HTR-8/SVneo (cell line): ENCODE measurements around the gene PPP1R13B.

Experiments
- DNase-seq: peaks from one replicate; pipeline ENCODE4 v3.0.0; 2011; ENCODE audit warnings: low spot score, mixed read lengths; ENCODE audit not compliant: insufficient read length
- FAIRE-seq: peaks from 2 replicates; lab custom pipeline; 2011; peaks lifted over from hg19 to GRCh38; lab: Jason Lieb, UNC

Gene PPP1R13B

DNA sequence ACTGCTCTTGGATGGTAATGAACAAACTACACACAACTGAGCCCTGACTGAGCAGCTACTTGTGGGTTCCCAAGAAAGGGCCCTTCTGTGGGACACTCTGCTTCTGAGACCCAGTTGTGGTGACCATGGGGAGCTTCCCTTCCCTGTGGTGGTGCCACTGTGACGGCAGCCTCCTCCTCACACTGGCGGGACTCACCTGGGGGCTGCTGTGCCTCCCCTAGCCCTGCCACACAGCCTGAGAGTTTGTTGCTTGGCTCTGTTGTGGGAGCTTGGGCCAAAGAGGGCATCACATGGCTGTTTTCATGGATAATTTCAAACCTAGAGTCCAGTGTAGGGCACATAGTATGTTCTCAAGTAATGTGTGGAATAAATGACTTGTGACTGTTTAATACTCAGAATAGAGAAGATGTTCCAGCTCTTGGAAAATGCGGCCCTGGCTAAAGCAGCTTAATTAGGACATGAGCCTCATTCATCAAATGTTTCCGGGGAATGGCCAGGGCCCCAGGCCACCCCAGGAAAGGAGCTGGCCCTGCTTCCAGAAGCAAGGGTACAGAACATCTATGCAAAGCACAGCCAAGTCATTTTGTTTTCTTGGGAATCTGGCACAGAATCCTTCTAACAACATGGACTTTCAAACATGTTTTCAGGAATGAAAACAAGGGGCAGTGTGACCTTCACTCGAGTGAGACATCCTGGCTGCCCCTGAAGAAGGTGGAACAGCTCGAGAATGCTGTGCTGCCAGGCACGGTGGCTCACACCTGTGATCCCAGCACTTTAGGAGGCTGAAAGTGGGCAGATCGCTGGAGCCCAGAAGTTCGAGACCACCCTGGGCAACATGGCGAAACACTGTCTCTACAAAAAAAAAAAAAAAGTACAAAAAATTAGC is 110.6 kb downstream of the PPP1R13B start:
- FAIRE-seq, result no peak
- no peak for DNase-seq

DNA sequence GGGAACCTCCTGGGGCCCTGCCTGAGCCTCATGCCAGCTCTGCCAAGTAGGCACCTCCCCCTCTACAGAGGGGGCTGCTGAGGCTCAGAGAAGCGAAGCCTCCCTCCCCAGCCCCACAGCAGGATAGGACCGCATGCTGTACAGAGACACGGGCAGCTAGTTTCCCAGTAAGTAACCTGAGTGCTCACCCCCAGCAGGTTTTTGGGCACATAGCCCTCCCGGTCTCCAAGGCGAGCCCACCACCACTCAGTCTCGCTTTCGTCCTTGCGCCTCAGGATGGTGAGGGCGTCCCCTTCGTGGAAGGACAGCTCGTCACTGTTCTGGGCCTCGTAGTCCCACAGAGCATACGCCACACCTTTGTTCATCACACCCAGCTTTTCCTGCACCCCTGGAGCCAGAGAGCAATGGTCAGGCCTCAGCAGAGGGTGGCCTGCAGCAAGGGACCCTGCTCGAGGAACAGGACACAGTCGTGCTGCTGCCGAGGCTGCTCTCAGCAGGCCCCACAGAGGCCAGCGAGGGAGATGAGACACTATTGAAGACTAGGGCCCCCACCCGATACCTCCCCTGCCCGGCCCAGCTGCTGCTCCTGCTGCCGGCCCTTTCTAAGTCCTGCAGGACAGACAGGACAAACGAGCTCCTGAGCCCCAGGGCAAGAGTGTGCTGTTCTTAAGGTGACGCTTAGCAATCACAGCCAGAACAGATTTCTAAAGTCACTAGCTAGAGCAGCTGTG is 111.4 kb downstream of the PPP1R13B start:
- no peak for DNase-seq
- no peak for FAIRE-seq

DNA sequence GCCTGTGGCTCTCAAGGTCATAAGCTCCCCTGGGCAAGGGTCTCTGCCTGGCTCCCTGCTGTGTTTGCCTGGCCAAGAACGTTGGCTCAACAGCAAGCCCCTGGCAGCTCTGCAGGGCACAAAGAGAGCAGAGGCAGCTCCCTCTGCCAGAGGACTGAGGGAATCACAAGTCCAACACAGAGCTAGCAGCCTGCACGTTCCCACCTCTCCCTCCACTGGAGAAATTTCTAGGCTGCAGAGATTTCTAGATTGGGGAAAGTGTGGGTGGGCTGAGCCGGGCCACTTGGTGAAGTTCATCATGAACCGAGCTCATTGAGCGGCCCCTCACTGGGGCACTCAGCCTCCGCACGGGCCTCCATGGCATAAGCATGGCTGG is 111.9 kb downstream of the PPP1R13B start:
- DNase-seq (no peak), FAIRE-seq (no peak)

DNA sequence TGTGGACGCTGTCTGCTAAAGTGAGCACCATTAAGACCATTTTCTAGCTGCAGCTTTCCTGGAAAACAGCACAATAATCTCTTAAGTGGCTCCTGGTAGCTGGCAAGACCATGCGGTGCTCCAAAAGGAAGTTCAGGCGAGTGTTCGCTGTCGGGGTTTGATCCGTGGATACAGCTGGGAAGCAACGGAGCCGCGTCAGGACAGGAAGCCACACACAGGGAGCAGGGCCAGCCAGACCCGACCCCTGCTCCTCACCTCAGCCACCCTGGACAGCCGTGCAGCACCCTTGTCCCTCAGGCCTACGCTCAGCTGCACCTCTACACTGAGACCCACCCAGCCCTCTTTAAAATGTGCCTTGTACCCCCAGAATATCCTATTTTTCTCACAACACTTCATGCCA is 112.4 kb downstream of the PPP1R13B start:
- no peak for FAIRE-seq
- no peak for DNase-seq

DNA sequence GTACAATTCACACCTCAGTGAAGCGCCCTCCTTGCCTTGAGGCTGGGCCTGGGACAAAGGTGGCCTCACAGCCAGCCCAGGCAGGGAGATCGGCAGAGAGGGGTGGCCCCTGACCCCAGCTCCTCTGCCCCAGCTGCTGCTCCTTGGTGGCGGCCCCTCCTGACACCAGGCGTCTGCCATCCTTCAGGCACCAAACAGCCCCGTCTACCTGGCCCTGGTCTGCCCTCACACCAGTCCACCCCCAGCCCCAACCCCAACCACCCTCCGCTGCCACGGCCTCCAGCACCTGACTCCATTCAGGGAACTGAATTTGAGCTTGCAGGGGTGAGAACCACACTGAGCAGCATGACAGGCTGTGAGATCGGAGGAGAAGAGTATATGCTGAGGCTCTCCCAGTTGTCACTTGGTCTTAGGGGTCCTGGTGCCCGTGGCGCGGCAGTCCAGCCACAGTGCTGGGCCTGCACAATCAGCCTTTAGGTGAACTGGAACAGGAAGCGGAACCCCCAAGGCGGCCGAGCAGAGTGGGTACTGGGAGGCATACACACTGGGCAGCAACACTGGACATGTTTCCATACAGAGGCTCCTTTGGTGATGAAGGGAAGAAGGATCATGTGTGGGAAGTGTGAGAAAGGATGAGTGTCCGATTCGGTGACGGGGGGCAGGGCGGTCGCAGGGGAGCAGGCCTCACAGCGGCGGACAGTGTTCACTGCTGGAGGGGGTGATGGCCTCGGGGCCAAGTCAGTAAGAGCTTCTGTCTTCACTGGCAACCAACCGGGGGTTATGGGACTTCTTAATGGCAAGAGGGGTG is 113.1 kb downstream of the PPP1R13B start:
- no peak for FAIRE-seq
- DNase-seq, result no peak

DNA sequence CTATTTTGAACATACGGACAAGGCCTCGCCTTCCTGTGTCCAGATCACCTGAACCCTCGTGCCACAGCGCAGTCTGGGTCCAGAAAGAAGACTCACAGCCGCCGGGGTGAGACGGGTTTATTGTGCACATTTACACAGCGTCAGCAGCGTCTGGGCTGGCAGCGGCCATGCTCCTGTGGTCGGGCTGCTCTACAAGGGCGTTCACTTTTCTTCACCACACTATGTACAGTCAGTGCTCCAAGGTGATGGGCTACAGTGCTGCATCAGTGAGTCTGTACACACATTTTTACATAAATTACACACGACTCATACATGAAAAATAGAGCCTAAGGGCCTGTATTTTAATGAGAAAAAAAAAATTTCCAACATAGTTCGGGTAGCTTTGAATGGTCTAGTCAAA is 113.7 kb downstream of the PPP1R13B start:
- FAIRE-seq, result no peak
- no peak for DNase-seq

DNA sequence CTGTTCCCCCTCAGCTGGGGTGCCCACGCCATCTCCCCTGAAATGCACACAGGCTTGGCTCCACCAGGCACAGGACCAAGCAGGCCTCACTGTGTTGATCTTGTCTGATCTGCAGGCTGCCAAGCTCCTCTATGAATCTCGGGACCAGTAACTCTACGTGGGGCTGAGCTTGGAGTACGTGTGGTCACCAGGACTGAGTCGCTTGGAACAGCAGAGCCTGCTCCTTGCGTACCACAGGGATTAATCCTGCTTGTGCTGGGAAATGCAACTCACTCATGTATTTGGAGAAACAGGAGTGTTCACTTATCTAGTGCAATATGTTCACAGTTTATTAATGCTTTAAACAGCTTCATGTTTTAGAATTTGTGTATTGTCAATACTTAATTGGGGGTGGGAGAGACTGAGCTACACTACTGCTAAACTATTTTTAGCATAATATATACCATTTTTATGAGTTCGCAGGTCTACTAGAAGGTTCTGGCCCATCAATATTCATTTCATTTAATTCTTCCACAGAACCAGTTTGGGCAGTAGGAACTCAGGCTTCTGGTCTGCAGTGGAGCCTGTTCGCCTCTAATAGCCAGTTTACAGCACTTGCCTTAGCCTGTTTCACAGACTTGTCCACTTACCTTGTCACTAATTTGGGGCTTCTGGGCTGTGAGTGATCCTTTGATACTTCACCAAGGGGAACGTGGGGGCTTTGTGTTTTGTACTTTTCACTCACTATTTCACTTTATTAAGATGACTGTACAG is 114.3 kb downstream of the PPP1R13B start:
- FAIRE-seq (no peak), DNase-seq (no peak)

DNA sequence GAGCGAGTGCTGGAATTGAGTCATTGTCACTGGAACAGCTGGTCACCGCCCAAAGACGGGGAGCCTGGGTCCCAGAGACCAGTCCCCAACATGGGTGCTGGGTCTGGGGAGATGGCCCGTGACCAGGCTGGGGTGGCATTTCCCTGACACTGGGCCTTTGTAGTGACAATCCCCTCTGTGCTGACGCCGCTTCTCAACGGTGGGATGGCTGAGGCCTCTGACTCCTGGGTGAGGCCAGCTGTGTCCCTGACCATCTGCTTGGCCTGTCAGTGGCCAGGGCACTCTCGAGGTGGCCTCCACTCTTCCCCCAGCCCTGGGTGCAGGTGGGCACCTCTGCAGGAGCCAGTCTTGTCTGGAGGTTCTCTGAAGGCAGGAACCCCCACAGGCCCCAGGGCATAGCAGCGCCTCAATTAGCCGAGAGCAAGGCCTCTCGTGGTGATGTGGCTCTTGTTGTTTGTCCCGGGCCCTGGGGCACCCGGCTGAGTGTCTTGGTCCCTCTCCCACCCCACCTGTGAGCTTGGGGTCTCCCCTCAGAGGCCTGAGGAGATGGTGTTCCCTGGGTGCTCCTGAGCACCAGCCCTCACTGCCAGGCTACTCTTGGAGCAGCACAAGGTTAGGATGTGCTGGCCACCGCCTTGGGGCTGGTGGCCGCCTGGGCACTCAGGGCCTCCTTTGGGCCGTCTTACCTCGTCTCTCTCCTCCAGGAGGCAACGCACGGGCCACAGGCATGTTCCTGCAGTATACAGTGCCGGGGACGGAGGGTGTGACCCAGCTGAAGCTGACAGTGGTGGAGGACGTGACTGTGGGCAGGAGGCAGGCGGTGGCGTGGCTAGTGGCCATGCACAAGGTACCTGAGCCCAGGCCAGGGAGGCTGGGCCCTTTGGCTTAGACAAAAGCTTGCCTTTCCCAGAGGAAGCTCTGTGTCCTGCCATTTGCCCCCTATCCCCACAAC is 115.2 kb downstream of the PPP1R13B start:
- DNase-seq, result no peak
- FAIRE-seq, result no peak

DNA sequence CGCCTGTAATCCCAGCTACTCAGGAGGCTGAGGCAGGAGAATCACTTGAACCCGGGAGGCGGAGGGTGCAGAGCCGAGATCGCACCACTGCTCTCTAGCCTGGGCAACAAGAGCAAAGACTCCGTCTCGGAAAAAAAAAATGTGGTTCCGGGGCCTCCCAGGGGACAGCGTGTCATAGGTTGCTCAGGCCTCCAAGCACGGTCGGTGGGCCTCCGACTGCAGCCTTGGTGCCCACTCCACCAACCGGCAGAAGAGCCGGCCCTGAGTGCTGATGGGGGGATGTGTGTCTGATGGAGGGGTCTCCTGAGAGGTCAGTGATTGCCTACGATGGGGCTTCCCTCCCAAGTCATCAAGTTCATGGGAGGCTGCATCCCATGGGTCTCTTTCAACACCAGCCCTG is 115.9 kb downstream of the PPP1R13B start:
- no peak for FAIRE-seq
- DNase-seq, result no peak

DNA sequence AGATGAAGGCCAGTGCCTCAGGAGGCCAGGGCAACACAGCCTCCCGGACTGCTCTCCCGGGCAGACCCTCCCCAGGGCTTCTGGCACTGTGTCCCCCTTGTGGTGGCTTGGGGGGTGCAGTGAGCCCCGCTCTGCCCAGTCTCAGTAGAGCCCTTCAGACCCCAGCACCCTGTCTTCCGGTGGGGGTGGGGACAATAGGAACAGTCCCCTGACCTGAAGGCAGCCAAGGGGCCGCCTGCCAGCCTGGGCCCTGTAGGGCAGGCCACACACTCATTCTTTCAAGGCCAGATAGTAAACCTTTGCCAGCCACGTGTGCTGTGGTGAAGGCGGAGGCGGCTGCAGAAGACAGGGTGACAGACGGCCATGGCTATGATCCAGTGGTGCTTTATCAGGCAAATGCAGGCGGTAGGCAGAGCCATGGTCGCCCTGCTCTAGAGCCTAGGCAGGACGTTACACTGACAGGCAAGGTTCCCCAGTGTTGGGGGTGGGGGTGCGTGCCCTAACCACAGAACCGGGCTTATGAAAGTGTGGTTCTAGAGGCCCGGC is 116.8 kb downstream of the PPP1R13B start:
- FAIRE-seq, result no peak
- no peak for DNase-seq

DNA sequence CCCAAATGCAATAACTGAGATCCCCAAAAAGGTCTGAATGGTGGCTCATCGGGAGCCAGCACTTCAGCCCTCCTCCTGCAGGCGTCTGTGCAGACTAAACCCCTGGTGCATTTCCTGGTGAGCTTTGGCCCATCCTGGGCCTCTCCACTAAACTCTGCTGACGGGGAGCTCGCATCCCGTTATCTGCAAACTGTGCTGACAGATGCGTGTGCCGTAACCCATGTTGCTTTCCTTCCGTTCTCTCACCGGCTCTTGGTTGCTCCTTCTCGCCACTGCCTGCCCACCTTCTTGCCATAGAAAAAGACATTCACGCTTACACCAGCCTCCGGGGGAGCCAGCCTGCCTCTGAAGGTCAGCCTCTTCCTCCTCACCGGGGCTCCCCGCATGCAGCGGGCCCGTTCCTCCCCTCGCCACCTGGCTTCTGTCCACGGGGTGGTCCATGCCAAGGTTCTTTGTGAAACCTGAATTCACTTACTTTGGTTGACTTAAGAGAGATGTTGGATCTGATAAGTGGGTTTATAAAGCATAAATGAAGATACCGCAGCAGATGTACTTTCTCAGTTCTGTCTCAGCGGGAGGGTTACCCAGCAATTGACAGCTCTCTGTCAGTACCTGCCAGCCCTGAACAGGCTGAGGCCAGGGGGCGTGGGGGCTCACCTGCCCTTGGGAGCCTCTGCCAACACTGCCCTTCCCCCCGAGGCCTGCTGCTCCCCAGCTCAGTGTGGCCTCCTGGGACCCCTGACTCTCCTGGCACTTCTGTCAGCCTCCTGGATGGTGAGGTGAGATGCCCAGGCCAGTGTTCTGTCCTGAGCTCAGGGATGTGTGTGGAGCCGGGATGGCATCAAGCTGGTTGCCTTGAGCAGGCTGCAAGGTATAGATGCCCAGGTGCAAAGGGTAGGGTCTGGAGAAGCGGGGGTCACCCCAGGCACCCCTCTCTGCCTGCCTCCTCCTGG is 117.6 kb downstream of the PPP1R13B start:
- DNase-seq (no peak), FAIRE-seq (no peak)

DNA sequence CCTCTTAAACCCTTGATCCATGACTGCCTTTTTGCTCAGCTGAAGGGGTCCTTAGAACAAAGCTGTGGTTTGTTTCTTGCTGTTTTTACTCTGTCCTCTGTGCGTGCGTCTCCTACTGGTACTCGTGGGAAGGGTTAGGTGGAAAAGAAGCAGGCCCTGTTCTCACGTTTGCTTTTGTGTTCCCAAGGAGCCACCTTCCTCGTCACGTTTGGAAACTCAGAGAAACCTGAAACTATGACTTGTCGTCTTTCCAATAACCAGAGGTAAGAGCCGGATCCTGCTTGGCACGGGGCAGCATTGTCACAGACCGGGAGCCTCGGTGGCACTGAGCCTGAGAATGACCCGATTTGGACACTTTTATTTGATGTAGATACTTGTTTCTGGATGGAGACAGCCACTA is 118.7 kb downstream of the PPP1R13B start:
- FAIRE-seq, result no peak

DNA sequence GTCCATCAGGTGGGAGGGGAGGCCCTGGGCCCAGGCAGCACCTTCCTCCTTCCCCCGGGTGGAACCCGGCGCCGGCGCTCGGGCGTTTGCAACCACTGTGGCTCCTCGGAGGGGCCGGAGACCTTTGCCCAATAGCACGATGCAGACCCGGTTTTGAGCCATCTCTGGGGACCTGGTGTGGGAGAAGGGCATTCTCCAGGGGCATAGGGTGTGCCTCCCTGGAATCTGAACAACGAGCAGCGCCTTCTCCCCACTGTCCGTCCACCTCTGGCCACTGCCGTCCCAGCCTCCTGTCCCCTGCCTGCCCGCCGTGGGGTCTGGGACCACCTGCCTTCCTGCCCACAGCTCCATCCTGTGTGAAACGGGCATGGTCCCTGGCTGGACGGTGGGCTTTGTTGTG is 119.2 kb downstream of the PPP1R13B start:
- FAIRE-seq (no peak), DNase-seq (no peak)

More for the DNA sequence above, 118.7 kb downstream of the PPP1R13B start:
- DNase-seq, result no peak

DNA sequence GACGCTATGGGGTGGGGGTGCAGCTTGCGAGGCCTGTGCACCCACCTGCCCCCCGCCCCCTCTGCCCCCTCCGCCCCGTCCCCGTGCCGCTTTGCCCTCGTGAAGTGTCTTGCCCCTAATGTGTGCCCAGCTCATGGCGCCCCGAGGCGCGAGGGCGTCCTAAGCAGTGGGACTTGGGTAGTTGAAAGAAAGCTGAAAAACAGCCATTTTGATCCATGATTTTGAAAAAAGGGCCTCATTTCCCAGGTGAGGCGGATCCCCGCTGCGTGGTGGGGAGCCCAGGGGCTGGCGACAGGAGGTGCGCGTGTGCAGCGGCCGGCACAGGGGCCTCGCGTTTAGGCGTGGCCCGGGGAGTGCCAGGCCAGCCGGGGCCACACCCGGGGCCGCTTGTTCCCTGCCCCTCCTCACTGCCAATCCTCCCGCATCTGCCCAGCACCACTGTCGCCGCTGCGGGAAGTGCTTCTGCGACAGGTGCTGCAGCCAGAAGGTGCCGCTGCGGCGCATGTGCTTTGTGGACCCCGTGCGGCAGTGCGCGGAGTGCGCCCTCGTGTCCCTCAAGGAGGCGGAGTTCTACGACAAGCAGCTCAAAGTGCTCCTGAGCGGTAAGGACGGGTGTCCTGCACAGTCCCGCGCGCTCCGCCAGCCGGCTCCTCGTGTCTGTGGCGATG is 119.9 kb downstream of the PPP1R13B start:
- DNase-seq (no peak), FAIRE-seq (no peak)

DNA sequence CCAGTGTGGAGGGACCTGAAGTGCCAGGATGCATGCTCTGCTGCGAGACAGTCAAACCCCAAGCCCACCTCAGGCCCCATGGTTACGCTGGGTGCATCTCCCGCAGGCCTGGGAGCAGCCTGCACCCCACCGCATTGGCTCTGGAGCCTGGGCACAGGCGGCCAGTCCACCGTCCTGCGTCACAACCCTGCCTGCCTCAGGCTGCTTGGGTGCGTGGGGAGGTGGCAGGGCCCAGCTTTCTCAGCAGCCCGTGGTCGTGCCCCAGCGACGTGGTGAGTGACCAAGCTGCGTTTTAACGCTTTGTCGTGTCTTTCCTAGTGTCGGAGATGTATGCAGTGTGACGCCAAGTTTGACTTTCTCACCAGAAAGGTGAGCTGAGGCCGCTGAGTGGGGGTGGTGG is 120.9 kb downstream of the PPP1R13B start:
- no peak for DNase-seq
- no peak for FAIRE-seq

DNA sequence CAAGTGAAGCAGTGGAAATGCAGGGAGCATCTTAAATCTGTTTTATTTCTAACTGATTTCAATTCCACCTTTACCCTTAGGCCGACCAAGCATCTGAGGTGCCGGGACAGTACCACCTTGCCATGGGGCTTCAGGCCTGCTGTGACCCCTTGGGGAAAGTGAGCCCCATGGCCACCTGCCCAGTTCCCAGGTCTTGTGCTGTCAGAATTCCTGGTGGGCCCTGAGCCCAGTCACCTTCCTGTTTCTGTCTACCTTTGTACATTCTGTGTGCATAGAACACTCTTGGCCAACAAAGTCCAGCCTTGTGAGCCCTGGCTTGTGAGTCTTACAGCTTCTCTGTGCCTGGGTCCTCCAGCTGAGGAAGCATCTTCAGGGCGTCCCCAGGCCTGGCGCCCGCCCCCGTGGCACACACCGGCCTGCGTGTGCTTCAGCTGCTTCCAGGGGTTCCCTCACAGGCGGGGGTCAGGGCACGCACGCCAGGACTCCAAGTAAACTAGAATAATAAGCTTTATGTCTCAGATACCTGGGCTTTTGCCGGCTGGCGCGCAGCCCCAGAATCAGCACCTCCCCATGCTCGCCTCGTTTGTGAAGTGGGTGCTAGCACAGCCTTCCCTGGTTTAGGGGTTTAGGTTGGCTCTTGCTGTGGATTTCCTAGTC is 121.5 kb downstream of the PPP1R13B start:
- no peak for DNase-seq
- no peak for FAIRE-seq
